Measurements from ENCODE around the gene SKAP1.

DNA sequence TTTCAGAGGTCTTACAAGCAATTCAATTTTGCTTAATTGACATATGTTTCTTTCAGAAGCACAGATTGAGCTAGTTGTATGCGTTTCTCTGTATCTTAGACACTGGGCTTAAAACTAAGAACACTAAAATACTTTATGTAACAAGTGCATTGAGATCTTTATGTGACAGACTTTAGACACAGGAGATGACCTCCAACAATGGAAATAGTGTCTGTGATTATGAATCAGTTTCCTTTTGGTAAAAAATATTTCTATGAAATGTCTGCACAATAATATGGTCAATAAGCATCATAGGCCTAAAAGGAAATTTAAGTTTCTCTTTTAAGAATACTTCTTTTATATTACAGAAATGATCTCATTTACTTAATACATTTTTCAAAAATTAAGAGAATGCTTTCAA lies 153.2 kb downstream of the SKAP1 start:
- TF ChIP-seq, protein P1, sequence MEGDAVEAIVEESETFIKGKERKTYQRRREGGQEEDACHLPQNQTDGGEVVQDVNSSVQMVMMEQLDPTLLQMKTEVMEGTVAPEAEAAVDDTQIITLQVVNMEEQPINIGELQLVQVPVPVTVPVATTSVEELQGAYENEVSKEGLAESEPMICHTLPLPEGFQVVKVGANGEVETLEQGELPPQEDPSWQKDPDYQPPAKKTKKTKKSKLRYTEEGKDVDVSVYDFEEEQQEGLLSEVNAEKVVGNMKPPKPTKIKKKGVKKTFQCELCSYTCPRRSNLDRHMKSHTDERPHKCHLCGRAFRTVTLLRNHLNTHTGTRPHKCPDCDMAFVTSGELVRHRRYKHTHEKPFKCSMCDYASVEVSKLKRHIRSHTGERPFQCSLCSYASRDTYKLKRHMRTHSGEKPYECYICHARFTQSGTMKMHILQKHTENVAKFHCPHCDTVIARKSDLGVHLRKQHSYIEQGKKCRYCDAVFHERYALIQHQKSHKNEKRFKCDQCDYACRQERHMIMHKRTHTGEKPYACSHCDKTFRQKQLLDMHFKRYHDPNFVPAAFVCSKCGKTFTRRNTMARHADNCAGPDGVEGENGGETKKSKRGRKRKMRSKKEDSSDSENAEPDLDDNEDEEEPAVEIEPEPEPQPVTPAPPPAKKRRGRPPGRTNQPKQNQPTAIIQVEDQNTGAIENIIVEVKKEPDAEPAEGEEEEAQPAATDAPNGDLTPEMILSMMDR (IDR thresholded peaks at IDR 0.05): no peak
- no peak for TF ChIP-seq POLR2A (IDR thresholded peaks at IDR 0.05)
